GM19025 (cell line): ENCODE measurements around the gene GJD4.

Experiments
- ATAC-seq: cut with Tn5 transposase; IDR thresholded peaks from one replicate; pipeline ENCODE4 v1.9.1; 2021; ENCODE audit warnings: mild to moderate bottlenecking, low read depth, moderate library complexity; ENCODE audit not compliant: unreplicated experiment

The GJD4 gene, protein sequence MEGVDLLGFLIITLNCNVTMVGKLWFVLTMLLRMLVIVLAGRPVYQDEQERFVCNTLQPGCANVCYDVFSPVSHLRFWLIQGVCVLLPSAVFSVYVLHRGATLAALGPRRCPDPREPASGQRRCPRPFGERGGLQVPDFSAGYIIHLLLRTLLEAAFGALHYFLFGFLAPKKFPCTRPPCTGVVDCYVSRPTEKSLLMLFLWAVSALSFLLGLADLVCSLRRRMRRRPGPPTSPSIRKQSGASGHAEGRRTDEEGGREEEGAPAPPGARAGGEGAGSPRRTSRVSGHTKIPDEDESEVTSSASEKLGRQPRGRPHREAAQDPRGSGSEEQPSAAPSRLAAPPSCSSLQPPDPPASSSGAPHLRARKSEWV

DNA sequence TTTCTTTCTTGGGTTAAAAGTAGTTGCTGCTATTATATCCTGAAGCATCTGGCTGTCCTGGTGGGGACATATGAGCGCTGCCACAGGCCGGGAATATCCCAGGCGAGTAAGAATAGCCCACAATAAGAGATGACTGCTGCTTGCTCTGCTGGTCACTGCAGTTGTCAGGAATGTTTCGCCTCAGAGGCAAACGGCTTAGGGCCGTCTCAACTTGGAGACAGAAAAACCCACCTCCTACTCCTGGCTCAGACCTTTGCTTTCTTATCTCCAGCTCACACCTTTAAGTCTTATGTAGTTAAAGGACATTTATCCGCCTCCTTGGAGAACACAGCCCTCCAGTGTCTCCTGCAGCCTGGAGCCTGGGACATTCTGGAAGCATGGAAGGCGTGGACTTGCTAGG lies at the start of gene GJD4:
Gene GJD4 (plus strand): TSS at position 151 of the 400 bp plus-strand sequence. CDS start 227 bp downstream, at position 378.
- no peak for ATAC-seq

DNA sequence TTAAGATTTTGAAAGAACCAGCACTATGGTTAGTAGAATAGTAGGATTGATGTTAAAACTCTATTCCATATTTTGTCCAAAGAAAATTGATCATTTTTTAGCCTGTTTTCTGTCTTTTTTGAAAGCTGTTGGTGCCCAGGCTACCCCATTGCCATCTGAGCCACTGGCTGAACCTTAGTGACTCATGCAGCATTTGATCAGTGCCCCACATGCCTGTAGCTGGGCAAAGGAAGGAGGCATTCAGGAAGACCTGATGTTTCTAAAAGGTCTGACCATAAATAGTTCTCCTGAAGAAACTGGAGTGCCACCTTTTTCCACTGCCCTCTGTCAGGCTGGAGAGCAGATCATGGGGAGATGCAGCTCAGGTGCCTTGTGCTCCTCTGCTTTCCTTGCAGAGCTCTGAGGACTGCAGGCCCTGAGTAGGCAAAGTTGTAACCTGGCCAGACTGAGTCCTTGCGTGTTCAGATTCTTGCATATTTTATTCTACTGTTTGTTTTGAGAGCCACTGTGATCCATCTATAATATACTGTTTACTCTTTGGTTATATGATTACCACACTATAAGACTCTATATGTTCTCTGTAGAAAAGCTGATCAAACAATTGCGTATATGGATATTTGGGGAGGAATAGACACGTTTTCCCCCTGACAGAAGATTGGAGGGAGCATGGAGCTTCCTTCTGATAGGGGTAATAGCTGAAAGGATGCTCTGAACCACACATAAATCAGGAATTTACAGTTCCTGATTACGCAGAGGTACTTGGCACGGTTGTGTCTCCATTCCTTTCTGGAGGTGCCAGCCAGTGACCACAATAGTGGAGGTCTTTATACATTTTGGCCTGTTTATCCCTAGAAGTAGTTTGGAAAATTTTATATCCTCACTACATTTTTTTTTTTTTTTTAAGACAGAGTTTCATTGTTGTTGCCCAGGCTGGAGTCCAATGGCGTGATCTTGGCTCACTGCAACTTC lies 48.9 kb upstream of the GJD4 start:
- ATAC-seq = no peak

GRCh38 chr10:35558276-35558675 lies 46.9 kb upstream of the GJD4 start:
- ATAC-seq = no peak

- no peak for ATAC-seq
Observed at GRCh38 chr10:35559416-35559815, 45.7 kb upstream of the GJD4 start.

DNA sequence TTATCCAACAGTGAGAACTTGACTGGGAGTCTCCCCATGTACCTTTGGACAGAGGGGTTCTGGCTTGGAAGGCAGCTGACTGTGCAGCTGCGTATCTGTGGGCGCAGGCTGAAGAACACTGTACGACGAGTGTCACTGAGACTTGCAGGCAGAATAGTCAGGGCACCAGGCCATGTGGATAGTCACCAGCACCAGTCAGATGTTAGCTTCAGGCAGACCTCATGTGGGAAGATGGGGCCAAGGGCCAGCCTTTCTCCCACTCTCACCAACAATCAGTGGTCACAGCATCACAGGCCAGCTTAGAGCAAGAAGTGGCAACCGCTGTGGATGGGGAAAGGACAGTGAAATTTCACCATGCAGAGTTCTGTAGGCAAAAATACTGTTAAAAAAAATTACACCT lies 43.4 kb upstream of the GJD4 start:
- no peak for ATAC-seq

DNA sequence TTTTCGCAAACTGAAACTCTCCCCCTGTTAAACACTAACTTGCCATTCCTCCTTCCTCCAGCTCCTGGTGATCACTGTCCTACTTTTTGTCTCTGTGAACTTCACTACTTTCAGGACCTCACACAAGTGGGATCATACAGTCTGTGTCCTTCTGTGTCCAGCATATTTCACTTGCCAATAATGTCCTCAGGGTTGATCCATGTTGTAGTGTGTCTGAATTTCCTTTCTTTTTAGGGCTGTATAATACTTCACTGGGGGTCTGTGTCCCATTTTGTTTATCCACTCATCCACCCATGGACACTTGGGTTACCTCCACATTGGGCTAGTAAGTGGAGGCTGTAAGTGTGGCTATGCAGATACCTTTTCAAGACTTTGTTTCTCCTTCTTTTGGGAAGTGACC lies 42.7 kb upstream of the GJD4 start:
- no peak for ATAC-seq

- ATAC-seq = no peak
Observed at GRCh38 chr10:35563261-35563891, 41.8 kb upstream of the GJD4 start.

DNA sequence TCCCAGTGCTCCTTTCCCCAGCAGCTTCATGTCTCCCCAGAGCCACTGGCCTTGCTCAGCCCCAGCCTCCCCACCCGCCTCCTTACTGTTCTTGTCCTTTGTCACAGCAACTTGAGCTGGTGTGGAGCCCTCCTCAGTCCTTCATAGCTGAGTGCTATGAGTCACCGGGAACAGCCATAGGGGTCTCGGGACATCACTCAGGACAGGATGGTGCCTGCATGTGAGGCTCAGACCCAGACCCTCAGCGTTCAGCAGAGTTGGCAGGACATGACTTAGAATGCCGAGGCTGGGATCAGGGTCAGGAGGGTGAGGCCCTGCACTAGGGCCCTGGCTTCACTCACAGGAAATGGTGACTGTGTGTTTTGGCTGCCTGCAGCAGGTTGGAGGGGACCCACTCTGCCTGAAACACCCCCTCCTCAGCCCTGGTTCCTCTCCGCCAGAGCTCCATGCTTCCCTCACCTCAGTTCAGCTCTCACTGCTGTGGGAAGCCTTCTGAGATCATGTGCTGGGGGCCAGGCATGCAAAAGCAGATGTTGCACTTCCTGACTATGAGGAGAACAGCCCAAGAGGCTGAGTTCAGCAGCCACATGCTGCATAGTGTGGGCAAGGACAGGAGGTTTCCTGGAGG lies 40.7 kb upstream of the GJD4 start:
- no peak for ATAC-seq

DNA sequence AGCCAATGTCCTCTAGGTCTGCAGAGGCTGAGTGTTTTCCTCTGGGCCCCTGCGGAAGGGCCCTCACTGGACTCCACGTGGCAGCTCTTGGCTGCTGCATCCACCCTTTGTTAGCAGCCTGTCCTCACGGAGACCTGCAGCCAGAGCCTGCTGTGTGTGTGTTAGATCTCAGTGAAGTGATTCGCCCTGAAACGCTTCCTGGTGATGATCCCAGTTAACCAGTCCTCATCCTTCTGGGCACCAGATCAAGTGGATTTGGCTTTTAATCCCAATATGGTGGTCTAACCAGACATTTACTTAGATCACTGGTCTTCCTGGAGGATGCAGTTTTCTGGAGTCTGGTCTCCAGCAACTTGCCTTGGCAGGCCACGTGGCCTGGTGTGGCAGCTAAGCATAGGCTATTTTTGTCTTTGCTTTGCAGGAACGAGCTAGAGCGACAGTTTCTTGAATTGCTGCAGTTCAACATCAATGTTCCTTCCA lies 39.5 kb upstream of the GJD4 start:
- ATAC-seq = no peak

GRCh38 chr10:35567951-35568350 lies 37.2 kb upstream of the GJD4 start:
- ATAC-seq = no peak

- no peak for ATAC-seq
Observed at GRCh38 chr10:35568483-35569015, 36.6 kb upstream of the GJD4 start.

GRCh38 chr10:35569111-35569707 lies 35.9 kb upstream of the GJD4 start:
- ATAC-seq = no peak

DNA sequence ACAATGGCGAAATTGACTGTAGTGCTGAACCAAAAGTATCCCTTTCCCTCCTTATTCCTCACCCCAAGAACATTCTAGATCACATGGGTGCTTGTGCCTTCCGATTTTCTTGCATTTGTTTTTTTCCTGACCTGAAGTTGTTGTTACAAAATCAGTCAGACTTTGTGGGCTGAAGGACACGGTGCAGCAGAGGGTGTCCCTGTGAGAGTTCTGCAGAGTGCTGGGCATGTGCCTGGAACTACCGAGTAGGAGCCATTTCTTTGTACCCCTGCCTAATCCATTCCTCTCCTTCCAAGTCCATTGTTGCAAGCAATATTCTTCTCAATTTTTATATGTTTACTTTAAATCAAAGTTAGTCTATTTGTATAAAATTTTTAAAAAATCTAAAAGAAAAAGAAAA lies 35.3 kb upstream of the GJD4 start:
- ATAC-seq = no peak

DNA sequence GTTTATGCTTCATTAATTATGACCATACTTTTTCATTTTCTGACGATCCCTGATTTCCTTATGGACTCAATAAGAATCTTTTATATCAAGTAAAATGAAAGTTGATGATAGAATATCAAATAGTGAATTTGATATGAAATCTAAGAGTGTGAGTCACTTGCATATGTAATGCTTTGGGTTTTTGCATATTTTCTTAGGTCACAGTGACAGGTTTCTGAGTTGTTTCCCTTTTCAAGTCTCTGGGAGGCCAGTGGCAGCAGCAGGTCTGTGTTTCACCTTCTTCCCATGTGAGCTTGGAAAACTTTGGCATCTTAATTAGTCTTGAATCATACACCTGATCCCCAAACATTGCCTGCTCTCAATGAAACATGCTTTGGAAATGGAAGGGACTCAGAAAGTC lies 34.7 kb upstream of the GJD4 start:
- ATAC-seq = no peak

GRCh38 chr10:35572583-35572982 lies 32.6 kb upstream of the GJD4 start:
- no peak for ATAC-seq

DNA sequence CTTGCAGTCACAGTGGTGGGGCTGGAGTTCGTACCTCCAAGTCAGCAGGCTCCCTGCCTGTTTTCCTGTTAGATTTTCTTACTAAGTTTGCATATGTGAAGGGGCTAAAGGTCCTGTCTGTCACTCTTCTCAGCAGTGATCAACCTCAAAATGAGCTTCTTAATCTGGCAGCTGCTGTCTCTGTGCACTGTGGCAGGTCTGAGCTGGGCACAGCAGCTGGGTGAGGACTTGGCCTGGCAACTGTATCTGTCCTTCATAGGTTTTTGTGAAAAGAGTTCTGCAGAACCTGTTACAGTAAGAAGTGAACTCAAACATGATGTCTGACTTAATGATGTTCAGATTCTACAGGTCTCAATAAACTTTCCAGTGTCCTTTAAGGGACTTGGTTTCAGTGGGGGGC lies 31.3 kb upstream of the GJD4 start:
- no peak for ATAC-seq

DNA sequence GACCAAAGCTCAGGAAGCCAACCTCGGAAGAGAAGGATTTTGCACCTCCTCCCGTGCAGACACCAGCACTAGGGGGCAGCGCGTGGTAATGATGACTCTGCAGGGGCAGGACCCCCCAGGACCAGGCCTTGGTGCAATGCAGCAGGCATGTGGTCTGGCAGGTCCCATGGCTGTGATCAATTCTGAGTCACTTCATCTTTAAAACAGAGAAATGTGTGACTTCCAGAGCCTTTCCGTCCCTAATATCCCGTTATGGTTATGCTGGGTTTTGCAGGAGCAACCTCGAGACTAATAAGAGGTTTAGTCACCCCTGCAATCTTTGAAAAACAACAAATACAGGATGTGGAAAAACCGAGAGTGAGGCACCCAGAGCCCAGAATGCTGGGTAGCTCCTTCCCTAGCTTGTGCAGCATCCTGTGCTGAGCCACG lies 30.2 kb upstream of the GJD4 start:
- no peak for ATAC-seq

GRCh38 chr10:35575640-35576039 lies 29.5 kb upstream of the GJD4 start:
- no peak for ATAC-seq

DNA sequence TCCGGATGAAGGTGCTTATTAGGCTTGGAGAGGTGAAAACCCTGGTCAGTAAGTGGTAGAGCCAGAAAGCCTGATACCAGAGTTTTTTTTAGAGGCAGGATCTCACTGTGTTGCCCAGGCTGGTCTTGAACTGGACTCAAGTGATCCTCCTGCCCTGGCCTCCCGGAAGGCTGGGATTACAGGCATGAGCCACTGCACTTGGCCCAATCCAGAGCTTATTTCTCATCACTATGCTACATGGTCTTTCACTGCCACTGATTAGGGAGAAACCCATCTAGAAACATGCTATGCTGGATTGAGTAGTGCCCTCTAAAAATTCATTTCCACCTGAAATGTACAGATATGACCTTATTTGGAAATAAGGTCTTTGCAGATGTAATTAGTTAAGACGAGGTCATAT lies 28.4 kb upstream of the GJD4 start:
- no peak for ATAC-seq
